IMR-90 (cell line): ENCODE measurements around the gene RGS4.

Source experiments
- CTCF ChIP-seq: conservative IDR thresholded peaks from 2 replicates; pipeline ENCODE4 v1.5.1; 2012; ENCODE audit warnings: mild to moderate bottlenecking, low read depth, low read length, improper control_type of control experiment
- RAD21 ChIP-seq: IDR thresholded peaks from 2 replicates; pipeline ENCODE4 v1.6.1; 2012; ENCODE audit warnings: low read length, improper control_type of control experiment

- TF ChIP-seq CTCF = no peak
- no peak for TF ChIP-seq RAD21
Observed at GRCh38 chr1:163083690-163084089, 14.5 kb downstream of the RGS4 start.
